DMS 273 treated with DMSO at 0.1 percent for 48 hours (cell line): ENCODE results near the gene SNAI1.
A peak's percentile ranks its signal among the peaks of the same experiment; 100 is the strongest.
"Not testable (repeated sequence)": the region's sequence is repeated elsewhere in the genome, so short reads cannot be mapped to it uniquely, and the experiment has no call there.

ENCODE experiments used
- DNase-seq: peaks from one replicate; lab custom pipeline; 2025; lab: John Stamatoyannopoulos, UW

Gene SNAI1

GRCh38 chr20:49964964-49965780 lies 17.6 kb upstream of the SNAI1 start:
- DNase-seq: peak; percentile 60

DNA sequence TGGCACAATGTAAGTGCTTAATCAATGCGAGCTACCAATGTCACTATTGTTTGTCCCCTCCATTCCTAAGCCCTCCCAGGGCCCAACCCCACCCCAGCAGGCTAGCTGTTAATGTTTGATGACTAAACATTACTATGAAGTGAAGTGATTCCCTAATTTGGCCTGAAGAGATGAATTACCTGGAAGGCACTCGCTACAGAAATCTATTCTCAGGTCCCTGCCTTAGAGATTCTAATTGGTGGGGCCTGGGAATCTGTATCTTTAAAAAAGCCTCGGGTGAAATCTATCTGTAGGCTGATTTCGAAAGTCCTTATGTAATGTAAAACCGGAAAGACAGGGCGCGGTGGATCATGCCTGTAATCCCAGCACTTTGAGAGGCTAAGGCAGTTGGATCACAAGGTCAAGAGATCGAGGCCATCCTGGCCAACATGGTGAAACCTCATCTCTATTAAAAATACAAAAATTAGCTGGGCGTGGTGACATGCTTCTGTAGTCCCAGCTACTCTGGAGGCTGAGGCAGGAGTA lies 16.9 kb upstream of the SNAI1 start:
- DNase-seq: no peak

DNA sequence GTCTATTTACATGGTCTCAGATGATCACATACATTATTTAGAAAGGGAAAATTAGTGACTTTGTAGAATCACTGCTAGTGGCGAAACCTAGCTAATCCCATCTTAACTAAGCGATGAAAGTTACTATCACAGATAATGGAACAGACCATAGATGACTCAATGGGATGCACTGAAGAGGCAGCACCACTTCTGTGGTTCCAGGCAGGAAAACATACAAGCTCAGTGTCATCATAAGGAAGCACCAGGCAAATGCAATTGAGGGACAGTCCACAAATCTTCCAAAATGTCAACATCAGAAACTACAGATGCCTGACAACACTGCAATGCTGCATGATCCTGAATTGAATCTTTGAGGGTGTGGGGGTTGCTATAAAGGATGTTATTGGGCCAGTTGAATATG lies 15.9 kb upstream of the SNAI1 start:
- DNase-seq: no peak

- DNase-seq: no peak
These were observed 13.5 kb upstream of the SNAI1 start for GRCh38 chr20:49969234-49969633.

GRCh38 chr20:49969946-49970345 lies 12.8 kb upstream of the SNAI1 start:
- DNase-seq: no peak

GRCh38 chr20:49970498-49970897 lies 12.3 kb upstream of the SNAI1 start:
- no peak for DNase-seq

- no peak for DNase-seq
These were observed 8.8 kb upstream of the SNAI1 start for GRCh38 chr20:49973981-49974380.

DNA sequence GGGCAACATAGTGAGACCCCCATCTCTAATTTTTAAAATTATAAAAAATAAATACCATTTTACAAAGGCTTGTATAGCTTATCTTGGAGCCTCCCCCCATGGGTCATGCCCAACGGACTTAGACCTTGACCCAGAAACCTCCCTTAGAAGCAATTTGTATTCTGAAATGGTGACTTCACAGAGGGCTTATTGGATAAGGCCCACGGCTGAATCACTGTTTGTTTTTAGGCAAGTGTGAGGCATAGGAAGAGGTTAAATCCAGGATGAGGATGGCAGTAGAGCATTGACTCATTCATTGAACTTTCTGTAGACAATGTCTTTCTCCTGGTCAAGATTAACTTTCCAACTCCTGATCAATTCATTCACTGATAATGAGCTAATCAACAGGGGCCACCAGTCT lies 6.2 kb upstream of the SNAI1 start:
- no peak for DNase-seq

DNA sequence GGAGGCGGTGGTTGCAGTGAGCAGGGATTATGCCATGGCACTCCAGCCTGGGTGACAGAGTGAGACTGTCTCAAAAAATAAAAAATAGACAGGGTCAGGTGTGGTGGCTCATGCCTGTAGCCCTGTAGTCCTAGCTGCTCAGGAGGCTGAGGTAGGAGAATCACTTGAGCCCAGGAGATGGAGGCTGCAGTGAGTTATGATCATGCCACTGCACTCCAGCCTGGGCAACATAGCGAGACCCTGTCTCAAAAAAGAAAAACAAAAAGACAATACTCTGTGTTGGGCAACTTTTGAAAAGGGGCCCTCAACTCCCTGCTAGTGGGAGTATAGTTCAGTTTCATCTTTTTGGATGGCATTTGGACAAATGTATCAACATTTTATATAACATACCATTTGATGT lies 5.0 kb upstream of the SNAI1 start:
- not testable (repeated sequence) for DNase-seq

DNA sequence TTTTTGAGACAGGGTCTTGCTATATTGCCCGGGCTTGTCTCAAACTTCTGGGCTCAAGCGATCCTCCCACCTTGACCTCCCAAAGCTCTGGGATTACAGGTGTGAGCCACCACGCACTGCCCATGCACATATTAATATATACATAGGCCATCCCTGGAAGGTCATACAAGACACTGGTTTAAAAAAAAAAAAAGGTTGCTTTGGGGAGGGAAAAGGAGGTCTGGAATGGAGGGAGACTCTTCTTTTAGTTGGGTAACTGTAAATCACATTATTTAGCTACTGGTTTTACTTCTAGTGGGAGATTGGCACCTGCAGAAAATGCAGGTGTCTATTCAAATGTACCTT lies 4.1 kb upstream of the SNAI1 start:
- no peak for DNase-seq

- DNase-seq: peak; percentile 35
These were observed 3.5 kb upstream of the SNAI1 start for GRCh38 chr20:49979030-49979832.

DNA sequence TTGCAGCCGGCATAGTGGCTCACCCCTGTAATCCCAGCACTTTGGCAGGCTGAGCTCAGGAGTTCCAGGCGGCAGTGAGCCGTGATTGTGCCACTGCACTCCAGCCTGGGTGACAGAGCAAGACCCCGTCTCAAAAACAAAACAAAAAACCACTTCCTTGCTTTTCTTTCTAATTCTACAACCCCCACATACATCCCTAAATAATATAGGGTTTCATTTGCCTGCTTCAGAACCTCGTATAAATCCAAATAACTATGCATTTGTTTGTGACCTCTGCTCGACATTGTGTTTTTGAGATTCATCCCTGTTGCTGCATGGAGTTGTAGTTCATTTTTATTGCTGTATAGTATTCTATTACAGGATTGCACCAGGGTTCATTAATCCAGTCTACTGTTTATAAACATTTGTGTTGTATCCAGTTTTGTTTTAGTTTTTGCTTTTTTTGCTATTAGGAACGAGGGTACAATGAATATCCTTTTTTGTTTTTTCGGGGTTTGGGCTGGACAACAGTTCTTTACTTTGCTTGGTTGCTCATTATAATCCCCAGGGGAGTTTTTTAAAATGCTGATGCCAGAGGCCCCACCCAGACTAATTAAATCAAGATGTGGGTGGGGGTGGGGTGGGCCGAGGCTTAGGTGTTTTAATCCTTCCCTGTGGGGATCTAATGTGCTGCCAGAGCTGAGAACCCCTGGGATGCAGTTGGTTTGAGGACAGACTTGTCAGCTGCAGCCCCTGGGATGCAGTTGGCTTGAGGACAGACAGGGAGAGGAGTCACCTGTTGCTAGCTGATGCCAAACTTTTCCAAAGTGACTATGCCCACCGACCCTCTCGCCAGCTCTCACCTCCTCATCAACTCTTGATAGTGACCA lies 2.4 kb upstream of the SNAI1 start:
- DNase-seq: no peak

DNA sequence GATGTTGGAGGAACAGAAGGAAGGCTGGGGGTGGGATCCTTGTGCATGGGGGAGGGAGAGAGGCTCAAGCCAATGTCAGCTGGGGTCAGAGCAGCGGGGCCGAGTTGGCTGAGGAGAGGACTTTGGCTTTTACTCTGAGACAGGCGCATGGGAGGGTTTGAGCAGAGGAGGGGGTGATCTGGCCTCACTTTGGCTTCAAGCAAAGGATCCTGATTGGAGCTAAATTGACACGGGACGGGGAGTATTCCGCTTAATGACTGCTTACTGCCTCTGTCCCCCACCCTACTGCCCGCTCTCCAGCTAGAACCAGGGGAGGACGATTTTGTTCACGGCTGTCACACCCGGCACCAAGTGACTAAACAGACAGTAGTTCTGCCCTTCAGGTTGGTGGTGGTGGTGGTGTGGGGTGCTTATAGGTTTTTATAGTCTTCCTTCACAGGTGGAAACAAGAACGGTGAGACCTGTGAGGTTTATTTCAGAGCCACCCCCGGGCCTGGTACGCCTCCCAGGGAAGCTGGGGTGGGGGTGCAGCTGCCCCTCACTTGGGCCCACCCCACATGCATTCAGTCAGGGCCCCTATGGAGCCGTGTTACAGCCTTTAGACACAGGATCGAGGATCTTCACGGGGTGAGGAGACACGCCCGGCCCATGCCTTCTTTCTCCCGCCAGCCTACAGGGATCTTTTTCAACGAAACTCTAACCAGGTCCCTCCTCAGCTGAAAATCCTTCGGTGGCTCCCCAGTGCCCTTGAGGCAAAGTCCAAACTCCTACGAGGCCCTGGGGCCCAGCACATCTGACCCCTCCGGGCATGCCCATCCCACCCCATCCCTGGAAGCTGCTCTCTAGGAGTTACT lies 1.3 kb upstream of the SNAI1 start:
- DNase-seq: no peak

DNA sequence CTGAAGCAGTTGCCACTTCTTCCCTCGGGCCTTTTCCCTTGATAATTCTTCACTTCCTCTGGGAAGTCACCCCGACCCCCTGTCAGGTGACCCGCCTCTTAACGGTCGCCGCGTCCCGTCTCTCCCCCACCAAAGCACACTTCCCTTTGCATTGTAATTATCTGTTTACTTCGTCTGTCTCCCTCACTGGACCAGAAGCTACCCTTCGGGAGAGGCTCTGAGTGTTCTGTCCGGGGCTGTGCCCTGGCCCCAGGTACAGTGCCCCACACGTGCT lies 771 bp upstream of the SNAI1 start:
- no peak for DNase-seq

DNA sequence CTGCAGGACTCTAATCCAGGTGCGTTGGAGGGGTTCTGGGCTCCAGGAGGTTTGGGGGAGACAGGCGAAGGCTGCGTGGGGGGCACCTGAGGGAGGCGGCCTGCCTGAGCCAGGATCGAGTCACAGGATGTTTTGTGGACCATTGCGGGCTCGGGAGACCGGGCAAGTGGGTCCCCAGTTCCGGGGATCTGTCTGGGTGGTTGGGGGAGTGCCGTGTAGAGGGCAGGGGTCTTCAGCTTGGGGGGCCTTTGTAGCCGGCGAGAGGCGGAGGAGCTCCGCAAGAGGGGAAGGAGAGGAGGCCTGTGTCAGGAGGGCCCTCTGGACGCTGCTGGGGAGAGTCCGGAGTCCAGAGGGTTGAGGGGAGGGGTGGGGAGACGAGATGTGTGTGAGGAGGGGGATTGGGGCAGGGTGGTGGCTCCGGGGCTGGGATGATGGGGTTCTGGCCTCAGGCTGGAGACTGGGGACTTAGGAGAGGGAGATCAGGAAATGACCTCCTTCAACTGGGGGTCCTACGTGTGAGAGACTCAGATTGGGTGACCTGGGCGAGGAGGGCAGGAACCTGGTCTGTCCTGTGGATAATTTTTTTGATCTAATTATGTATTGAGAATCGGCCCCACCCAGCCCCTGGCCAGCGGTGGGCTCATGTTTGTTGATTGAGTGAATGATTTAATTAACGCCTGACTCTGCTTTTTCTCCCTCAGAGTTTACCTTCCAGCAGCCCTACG lies 505 bp downstream of the SNAI1 start:
- DNase-seq: no peak

DNA sequence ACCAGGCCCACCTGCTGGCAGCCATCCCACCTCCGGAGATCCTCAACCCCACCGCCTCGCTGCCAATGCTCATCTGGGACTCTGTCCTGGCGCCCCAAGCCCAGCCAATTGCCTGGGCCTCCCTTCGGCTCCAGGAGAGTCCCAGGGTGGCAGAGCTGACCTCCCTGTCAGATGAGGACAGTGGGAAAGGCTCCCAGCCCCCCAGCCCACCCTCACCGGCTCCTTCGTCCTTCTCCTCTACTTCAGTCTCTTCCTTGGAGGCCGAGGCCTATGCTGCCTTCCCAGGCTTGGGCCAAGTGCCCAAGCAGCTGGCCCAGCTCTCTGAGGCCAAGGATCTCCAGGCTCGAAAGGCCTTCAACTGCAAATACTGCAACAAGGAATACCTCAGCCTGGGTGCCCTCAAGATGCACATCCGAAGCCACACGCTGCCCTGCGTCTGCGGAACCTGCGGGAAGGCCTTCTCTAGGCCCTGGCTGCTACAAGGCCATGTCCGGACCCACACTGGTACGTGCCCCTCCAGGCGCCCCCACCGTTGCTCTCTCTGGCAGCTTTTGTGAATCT lies 1.1 kb downstream of the SNAI1 start:
- DNase-seq: no peak

DNA sequence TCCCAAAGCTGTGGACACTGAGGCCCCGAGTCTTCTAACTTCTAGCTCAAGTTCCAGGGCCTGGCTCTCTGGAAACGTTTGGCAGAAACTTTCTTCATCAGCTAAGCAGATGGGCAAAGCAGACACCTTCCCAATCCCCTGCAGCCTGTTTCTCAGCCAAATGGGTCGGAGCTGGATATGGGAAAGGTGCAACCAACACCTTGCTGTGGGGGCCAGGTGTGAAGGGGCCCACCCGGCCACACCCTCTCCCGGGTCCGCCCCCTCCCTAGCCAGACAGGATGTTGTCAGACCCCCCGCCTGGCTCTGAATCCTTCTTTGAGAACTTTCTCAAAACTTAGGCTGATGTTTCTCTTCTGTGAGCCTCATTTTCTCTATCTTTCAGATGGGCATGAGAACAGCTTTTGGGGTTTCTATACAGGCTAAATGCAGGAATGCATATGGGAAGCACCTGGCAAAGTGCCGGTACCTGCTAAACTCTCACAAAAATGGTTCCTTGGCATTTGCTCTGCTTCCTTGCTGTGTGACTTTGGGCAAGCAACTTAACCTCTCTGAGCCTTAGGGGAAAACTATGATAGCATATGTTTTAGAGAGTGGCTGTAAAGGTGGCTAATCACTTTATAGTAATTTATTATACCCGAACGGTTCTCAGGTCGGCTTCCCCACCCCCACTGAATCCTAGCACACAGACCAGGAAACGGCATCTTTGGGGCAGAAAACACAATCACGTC lies 1.8 kb downstream of the SNAI1 start:
- DNase-seq: no peak

GRCh38 chr20:49985157-49985556 lies 2.4 kb downstream of the SNAI1 start:
- DNase-seq: no peak

DNA sequence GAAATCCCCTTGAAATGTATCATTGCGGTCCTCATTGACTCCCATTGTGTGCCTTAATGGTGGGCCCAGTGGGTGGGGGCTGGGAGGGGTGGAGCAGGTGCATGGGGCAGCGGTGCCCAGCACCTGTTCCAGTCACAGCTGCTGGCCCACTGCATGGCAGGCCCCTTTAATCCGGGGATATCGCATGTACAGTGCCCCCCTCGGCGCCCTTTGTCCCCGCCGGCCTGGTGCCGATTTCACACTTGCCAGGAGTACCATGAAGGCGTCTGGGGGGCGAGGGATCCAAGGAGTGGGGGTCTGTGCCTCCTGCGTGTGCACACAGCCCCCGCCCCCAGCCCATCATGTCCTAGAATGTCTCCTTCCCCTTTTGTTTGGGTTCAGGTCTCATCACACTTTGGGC lies 2.8 kb downstream of the SNAI1 start:
- no peak for DNase-seq

GRCh38 chr20:49986049-49986448 lies 3.3 kb downstream of the SNAI1 start:
- no peak for DNase-seq
